NCI-H460 (cell line): ENCODE results near the gene C1QL4. TPM values are rescaled to one million over a fixed set of nuclear protein-coding genes. Genes with fewer than 3 reads are reported as not detected.
"Not testable (repeated sequence)": the region's sequence is repeated elsewhere in the genome, so short reads cannot be mapped to it uniquely, and the experiment has no call there.

ENCODE experiments used
- DNase-seq: peaks from one replicate; pipeline ENCODE4 v3.0.0-alpha.2; 2016; ENCODE audit warnings: low read depth; ENCODE audit errors: extremely low read depth
- total RNA-seq: library from RNA; depleted of rRNA; stranded (reverse); fragments of >200 nt; shearing (Covaris generic); gene quantifications from 2 replicates; pipeline ENCODE4 v1.2.3, GENCODE V29; 2014

C1QL4 gene
- total RNA-seq, 1 experiment from 2014 or later = 0.50 TPM

DNA sequence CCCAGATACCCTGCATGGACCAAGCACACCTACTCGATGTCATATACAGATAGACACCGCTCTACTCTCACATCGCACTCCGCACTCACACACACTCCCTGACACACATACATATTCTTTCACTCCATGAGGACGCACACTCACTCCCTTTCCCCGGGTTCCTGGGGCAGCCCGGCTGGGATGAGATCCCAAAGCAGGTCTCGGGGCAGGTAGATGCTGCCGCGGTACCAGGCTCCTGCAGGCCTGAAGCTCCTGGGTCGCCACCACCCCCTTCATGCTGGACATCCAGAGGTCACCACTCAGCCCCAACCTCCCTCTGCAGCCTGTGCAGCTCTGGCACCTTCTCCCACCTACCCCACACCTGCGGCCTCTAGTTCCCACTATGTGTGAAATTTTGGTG, 2.3 kb downstream of the C1QL4 start:
- no peak for DNase-seq

DNA sequence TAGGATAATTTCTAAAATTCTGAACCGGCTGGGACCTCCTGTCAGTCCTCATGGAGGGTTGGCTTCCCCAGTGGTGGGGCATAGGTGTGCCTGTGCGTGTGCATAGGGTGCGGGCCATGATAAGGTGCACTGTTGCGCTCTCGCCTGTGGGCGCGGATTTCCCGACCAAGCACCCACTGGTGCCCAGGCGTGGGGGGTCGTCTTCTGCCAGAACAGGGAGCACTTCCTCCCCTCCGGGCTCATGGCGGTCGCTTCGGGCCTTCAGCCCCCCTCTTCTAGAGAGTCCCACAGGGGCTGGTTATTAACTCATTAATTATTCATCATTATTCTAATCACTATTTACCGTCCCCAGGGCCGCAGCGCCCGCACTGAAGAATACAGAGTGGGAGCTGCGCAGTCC, 2.8 kb downstream of the C1QL4 start:
- DNase-seq = no peak

DNA sequence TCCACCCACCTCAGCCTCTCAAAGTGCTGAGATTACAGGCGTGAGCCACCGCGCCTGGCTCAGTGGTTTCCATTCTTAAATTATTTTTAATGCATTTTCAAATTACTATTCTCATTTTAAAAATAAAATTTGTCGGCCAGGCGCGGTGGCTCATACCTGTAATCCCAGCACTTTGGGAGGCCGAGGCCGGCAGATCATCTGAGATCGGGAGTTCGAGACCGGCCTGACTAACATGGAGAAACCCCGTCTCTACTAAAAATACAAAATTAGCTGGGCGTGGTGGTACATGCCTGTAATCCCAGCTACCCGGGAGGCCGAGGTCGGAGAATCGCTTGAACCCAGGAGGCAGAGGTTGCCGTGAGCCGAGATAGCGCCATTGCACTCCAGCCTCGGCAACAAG, 3.2 kb downstream of the C1QL4 start:
- DNase-seq = not testable (repeated sequence)

DNA sequence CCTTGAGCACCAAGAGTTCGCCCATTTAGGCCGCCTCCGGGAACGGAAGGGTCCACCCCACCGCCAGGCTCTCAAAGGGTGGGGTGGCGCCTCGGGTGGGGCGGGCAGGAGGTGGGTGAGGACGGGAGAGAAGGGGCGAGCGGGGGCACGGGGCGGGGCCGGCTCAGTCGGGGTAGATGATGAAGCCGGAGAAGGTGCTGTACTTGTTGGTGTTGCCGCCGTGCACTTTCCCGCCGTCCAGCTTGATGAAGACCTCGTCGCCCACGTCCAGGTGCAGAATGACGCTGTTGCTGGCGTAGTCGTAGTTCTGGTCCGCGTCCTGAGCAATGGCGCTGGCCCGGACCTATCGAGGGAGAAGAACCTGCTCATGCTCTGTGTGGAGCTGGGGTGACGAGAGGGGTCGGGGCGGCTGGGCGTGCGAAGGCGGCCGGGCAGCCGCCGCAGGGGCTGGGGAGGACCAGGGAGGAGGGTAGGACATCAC, 4.1 kb downstream of the C1QL4 start:
- DNase-seq = no peak

DNA sequence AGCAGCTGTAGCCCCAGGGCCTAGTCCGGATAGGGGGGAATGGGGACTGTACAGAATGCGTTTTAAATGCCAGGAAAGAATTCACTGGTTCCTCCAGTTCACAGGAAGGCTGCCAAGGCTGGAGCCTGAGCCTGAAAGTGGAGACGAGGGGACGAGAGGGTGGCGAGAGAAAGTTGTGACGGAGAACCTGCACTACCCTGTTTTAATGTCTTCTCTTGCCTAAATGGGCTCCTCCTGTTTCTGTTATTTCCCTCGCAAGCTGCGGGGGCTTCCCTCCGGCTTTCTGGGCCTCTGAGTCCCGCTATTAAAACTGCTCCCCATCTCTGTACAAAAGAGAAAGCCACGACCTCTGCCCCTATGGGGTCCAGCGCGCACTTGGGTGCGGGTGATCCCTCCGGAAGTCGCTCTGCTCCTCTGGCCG, 4.5 kb downstream of the C1QL4 start:
- DNase-seq = no peak

DNA sequence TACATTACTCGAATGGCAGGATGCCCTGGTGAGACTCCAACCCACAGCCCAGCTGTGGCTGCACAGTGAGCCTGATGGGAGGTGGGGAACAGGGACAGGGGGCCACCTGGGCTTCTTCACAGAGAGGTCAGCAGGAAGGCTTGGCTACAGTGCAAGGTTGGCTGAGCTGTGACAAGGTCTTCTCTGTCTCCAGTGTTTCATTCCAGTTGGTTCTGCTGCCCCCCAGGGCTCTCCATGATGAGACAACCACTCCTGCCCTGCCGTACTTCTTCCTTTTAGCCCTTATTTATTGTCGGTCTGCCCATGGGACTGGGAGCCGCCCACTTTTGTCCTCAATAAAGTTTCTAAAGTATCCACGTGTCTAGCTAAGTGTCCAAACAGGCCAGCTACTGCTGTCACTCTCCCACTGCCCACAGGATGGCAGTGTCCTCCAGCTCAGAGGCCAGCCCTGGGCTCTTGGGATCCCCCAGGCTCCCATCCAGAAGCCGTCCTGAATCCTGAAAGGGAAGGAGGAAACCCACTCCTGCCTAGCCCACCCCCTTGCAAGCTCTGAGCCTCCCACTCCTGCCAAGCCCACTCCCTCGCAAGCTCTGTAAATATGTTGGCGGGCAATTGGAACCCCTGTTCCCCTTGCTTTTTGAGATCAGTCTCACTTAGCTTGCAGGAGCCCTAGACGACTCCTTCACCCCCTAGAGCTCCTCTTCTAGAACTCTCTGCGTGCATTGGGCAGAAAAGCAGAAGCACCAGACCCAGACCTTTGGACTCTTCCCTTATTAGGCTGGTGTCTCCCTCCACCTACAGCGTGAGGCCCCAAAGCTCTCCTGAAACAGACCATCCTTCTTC, 5.4 kb downstream of the C1QL4 start:
- peak; percentile 72 for DNase-seq

DNA sequence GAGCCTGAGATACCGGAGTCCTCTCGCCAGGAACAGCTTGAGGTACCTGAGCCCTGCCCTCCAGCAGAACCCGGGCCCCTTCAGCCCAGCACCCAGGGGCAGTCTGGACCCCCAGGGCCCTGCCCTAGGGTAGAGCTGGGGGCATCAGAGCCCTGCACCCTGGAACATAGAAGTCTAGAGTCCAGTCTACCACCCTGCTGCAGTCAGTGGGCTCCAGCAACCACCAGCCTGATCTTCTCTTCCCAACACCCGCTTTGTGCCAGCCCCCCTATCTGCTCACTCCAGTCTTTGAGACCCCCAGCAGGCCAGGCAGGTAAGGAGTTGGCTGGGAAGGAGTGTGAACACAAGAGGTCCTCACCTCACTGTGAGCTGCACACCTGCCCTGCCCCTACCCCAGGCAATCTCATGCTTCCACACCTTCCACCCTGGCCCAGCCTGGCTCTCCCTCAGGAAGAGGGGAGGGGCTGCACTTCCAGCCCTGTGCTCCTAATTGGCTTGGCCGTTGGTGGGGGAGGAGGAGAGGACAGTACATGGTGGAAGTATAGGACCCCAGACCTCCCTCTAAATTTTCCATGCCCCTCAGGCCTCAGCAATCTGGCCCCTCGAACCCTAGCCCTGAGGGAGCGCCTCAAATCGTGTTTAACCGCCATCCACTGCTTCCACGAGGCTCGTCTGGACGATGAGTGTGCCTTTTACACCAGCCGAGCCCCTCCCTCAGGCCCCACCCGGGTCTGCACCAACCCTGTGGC, 6.2 kb downstream of the C1QL4 start:
- no peak for DNase-seq

DNA sequence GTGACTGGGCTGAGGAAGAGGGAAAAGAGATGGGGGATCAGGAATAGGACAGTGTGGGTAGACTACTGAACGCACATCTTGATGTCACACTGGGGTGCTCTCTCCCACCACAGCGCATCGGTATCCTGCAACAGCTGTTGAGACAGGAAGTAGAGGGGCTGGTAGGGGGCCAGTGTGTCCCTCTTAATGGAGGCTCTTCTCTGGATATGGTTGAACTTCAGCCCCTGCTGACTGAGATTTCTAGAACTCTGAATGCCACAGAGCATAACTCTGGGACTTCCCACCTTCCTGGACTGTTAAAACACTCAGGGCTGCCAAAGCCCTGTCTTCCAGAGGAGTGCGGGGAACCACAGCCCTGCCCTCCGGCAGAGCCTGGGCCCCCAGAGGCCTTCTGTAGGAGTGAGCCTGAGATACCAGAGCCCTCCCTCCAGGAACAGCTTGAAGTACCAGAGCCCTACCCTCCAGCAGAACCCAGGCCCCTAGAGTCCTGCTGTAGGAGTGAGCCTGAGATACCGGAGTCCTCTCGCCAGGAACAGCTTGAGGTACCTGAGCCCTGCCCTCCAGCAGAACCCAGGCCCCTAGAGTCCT, 6.9 kb downstream of the C1QL4 start:
- DNase-seq = no peak

DNA sequence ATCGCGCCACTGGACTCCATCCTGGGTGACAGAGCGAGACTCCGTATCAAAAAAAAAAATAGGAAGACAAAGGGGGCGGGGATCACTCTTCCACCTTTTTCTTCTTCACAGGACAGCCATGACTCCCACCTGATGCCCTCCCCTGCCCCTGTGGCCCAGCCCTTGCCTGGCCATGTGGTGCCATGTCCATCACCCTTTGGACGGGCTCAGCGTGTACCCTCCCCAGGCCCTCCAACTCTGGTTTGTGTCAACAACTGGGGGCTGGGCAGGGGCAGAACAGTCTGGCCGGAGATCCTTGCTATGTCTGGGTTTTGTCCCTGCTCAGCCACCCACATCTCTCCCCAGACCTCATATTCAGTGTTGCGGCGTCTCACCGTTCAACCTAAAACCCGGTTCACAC, 8.2 kb downstream of the C1QL4 start:
- no peak for DNase-seq

DNA sequence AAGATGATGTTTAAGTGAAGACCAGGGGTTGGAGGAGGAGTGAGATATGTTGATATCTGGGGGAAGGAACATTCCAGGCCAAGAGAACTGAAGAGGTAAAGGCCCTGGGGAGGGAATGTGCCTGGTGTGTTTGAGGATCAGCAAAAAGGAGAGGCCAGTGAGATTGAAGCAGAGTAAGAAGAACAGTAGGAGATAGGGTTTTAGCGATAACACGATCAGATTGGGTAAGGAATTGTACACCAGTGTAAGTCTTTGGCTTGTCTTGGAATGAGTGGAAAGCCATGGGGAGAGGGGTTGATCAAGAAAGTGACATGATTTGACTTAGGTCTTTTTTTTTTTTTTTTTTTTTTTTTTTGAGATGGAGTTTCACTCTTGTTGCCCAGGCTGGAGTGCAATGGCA, 9.1 kb downstream of the C1QL4 start:
- DNase-seq = no peak

DNA sequence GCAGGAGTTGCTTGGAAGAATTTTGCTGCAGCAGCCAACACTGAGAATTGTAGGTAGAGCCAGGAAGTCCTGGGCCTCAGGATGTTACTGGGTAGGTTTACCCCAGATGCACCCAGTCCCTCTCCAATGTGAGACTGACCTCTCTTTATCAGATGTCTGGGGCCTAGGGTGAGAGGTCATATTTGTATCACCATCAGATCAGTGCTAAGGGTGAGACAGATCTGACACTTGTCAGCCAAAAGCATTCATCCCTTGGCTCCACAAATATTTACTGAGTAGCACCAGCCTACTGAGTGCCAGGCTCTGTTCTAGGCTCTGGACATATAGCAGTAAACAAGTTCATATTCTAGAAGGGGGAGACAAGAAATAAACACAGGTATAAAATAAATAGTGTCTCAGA, 9.6 kb downstream of the C1QL4 start:
- no peak for DNase-seq

DNA sequence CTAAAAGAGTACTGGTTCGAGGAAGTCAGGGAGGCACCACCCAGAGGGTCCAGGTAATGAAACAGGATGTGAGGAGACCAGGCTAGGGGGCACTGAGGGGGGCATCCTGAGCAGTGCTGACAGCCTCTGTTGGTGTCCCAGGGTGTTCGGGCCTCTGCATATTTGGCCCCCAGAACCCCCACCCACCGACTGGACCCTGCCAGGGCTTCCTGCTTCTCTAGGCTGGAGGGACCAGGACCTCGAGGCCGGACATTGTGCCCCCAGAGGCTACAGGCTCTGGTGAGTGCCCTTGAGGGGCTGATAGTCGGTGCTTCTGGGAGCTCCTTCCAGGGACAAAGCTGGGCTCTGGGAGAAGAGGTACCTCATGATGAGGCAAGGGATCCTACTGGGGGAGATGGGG, 11.4 kb downstream of the C1QL4 start:
- DNase-seq = no peak

DNA sequence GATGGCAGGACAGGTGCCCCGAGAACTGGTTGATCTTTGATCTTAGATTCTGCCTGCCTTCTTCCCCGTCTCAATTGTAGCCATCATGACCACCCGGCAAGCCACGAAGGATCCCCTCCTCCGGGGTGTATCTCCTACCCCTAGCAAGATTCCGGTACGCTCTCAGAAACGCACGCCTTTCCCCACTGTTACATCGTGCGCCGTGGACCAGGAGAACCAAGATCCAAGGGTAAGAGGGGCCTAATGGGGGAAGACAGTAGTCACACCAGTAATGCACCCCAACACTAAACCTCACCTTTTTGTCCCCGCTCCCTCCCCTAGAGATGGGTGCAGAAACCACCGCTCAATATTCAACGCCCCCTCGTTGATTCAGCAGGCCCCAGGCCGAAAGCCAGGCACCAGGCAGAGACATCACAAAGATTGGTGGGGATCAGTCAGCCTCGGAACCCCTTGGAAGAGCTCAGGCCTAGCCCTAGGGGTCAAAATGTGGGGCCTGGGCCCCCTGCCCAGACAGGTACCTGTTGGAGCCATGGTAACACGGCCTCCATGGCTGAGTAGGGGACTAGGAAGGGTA, 13.4 kb downstream of the C1QL4 start:
- no peak for DNase-seq

DNA sequence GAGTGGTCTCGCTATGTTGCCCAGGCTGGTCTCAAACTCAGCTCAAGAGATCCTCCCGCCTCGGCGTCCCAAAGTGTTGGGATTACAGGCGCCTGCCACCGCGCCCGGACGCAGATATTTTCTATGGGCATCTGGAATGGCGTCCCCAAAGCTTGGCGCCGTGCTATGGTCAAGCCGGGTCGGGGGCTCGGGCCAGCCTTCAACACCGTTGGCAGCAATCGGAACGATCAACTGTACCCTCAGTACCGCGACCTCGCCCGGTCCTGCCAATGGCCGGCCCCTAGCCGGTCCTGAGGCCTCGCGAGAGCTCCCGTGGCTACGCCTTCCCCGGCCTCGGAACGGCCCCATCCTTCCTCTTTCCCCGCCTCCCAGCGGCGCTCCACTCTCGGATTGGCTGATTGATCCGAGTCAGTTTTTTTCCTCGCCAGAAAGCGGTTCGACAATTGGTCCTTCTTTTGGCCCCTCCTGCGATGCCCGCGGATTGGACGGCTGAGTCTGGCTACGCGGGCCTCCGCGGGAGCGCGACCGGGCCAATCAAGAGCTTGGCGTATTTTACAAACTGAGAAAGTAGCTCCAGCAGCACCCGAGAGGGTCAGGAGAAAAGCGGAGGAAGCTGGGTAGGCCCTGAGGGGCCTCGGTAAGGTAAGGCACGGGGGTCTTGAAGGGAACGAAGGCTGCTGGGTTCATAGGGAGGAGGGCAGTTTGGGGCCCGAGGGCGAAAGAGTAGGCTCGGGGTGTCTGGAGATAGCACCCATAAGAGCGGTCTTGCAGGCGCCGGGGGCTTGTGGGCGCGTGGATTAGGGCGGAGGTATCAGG, 14.1 kb downstream of the C1QL4 start, which contains the start of gene TROAP:
TROAP (plus strand) TSS at position 548 of the 816 bp plus-strand sequence. CDS start 354 bp downstream, outside the sequence.
- peak; percentile 99 for DNase-seq

DNA sequence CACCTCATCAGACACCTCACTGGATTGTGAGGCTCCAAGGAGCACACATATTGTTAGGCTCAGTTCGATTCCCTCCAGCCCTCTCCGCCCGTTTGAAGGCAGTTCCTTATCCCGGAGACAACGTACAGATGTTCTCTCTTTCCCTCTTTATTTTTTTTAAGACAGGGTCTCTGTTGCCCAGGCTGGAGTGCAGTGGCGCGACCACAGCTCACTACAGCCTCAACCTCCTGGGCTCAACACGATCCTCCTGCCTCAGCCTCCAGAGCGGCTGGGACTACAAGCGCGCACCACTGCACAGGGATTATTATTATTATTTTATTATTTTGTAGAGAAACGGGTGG, 14.7 kb downstream of the C1QL4 start:
- no peak for DNase-seq

DNA sequence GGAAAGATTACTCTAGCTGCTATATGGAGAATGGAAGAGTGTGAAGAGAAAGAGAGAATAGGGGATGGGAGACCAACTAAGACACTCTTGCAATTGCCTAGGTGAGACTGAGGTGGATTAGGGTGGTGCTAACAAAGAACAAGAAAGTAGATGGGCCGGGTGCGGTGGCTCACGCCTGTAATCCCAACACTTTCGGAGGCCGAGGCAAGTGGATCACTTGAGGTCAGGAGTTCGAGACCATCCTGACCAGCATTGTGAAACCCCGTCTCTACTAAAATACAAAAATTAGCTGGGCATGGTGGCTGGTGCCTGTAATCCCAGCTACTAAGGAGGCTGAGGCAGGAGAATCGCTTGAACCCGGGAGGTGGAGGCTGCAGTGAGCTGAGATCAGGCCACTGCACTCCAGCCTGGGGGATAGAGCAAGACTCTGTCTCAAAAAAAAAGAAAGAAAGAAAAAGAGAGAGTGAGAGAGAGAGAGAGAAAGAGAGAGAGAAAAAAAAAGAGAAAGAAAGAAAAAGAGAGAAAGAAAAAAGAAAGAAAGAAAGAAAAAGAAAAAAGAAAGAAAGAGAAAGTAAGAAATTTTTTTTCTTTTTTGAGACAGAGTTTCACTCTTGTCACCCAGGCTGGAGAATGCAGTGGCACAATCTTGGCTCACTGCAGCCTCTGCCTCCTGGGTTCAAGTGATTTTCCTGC, 16.4 kb downstream of the C1QL4 start:
- DNase-seq = not testable (repeated sequence)

DNA sequence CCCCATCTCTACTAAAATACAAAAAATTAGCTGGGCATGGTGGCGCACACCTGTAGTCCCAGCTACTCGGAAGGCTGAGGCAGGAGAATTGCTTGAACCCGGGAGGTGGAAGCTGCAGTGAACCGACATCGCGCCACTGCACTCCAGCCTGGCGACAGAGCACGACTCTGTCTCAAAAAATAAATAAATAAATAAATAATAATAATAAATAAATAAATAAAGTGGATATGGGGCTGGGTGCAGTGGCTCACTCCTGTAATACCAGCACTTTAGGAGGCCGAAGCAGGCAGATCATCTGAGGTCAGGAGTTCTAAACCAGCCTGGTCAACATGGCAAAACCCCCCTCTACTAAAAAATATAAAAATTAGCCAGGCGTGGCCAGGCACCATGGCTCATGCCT, 19.9 kb downstream of the C1QL4 start:
- DNase-seq = not testable (repeated sequence)

DNA sequence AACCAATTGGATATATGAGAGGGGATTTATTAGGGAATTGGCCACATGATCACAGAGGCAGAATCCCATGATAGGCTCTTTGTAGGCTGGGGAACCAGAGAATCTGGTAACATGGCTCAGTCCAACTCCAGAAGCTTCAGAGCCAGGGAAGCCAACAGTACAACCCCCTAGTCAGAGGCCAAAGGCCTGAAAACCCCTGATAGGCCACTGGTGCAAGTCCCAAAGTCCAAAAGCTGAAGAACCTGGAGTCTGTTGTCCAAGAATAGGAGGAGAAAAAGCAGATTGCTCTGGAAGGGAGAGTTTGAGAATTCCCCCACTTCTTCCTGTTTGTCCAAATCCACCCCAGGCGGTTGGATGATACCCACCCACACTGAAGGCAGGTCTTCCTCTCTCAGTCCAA, 22.2 kb downstream of the C1QL4 start:
- no peak for DNase-seq

DNA sequence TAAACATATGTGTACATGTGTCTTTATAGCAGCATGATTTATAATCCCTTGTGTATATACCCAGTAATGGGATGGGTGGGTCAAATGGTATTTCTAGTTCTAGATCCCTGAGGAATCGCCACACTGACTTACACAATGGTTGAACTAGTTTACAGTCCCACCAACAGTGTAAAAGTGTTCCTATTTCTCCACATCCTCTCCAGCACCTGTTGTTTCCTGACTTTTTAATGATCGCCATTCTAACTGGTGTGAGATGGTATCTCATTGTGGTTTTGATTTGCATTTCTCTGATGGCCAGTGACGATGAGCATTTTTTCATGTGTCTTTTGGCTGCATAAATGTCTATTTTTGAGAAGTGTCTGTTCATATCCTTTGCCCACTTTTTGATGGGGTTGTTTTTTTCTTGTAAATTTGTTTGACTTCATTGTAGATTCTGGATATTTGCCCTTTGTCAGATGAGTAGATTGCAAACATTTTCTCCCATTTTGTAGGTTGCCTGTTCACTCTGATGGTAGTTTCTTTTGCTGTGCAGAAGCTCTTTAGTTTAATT, 26.5 kb downstream of the C1QL4 start:
- not testable (repeated sequence) for DNase-seq
